Measurements from ENCODE around the gene RBP5.

DNA sequence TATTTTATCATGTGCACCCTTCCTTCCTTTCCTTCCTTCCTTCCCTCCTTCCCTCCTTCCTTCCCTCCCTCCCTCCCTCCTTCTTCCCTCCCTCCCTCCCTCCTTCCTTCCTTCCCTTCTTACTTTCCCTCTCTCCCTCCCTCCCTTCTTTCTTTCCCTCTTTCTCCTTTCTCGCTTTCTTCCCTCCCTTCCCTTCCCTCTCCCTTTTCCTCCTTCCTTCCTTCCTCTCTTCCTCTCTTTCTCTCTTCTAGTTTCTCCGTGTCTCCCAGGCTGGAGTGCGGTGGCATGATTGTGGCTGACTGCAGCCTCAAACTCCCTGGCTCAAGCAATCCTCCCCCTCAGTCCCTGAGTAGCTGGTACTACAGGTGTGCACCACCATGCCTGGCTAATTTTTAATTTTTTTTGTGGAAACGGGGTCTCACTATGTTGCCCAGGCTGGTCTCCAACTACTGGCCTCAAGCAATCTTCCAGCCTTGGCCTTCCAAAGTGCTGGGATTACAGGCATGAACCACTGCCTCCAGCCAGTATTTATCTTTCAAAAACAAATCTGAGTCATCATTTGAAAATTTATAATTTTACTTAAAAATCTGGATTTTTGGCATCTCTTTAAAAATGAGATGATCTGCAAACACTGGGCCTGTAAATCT, 27.5 kb downstream of the RBP5 start:
- TF ChIP-seq, protein P1, sequence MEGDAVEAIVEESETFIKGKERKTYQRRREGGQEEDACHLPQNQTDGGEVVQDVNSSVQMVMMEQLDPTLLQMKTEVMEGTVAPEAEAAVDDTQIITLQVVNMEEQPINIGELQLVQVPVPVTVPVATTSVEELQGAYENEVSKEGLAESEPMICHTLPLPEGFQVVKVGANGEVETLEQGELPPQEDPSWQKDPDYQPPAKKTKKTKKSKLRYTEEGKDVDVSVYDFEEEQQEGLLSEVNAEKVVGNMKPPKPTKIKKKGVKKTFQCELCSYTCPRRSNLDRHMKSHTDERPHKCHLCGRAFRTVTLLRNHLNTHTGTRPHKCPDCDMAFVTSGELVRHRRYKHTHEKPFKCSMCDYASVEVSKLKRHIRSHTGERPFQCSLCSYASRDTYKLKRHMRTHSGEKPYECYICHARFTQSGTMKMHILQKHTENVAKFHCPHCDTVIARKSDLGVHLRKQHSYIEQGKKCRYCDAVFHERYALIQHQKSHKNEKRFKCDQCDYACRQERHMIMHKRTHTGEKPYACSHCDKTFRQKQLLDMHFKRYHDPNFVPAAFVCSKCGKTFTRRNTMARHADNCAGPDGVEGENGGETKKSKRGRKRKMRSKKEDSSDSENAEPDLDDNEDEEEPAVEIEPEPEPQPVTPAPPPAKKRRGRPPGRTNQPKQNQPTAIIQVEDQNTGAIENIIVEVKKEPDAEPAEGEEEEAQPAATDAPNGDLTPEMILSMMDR (IDR thresholded peaks at IDR 0.05): no peak
- TF ChIP-seq POLR2A (IDR thresholded peaks at IDR 0.05) (no peak), POLR2AphosphoS5 (IDR thresholded peaks at IDR 0.05) (no peak), EP300 (IDR thresholded peaks at IDR 0.05) (no peak)

Data from stomach (tissue), 4 donors.